C4-2B (cell line): ENCODE measurements around the gene KIF25.

Source experiments
- ZFX ChIP-seq: fragments of 450-650 bp; IDR thresholded peaks from 2 replicates; pipeline ENCODE4 v1.6.1; 2017
- TF ChIP-seq, protein P1 (sequence below): fragments of 450-650 bp; conservative IDR thresholded peaks from 2 replicates; pipeline ENCODE4 v1.5.1; 2017; ENCODE audit warnings: mild to moderate bottlenecking

DNA sequence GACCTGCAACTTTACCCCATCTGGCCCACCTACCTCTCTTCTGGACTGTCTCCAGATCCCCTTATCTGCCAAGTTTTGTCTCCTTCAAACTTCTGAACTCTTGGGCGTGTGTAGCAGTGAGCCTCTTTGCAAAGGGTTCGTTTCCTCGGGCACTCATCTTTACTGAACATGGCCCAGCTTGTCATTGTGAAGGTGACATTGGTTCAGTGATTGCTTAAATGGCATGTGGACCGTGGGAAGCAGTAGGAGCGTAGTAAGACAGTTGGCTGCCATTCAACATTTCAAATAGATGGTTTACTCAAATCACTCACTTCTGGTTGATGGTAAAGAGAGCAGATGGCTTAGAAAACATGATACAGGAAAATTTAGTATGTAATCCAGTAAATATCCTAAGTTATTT is 34.8 kb upstream of the KIF25 start:
- TF ChIP-seq, protein P1, sequence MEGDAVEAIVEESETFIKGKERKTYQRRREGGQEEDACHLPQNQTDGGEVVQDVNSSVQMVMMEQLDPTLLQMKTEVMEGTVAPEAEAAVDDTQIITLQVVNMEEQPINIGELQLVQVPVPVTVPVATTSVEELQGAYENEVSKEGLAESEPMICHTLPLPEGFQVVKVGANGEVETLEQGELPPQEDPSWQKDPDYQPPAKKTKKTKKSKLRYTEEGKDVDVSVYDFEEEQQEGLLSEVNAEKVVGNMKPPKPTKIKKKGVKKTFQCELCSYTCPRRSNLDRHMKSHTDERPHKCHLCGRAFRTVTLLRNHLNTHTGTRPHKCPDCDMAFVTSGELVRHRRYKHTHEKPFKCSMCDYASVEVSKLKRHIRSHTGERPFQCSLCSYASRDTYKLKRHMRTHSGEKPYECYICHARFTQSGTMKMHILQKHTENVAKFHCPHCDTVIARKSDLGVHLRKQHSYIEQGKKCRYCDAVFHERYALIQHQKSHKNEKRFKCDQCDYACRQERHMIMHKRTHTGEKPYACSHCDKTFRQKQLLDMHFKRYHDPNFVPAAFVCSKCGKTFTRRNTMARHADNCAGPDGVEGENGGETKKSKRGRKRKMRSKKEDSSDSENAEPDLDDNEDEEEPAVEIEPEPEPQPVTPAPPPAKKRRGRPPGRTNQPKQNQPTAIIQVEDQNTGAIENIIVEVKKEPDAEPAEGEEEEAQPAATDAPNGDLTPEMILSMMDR, result no peak
- TF ChIP-seq ZFX, result no peak
